Natural killer cell (primary cell): ENCODE data around the gene SEC16A. TPM values are rescaled to one million over a fixed set of nuclear protein-coding genes. Genes with fewer than 3 reads are reported as not detected.

Experiments used
- ATAC-seq, 3 donors: fragments of 150-1000 bp in 2 of 3; fragments of 200-7000 bp in 1 of 3; cut with Tn5 transposase; 1 replicate in 1 of 3; 2 replicates in 2 of 3; pipeline ENCODE4 v1.10.0; 2021; ENCODE audit warnings: mild to moderate bottlenecking in 2 of 3, moderate library complexity in 2 of 3
- DNase-seq, 2 donors: peaks; one replicate each; pipeline versions ENCODE4 v3.0.0 to v3.0.0-alpha.2; 2013 to 2021; ENCODE audit warnings: mixed read lengths in 1 of 2
- H3K27ac ChIP-seq: one replicate; pipeline ENCODE4 v1.5.1; 2013; ENCODE audit warnings: mild to moderate bottlenecking, low read length
- H3K27me3 ChIP-seq: one replicate; pipeline ENCODE4 v1.6.1; 2013; ENCODE audit warnings: low read length; ENCODE audit not compliant: control insufficient read depth, insufficient read depth
- H3K36me3 ChIP-seq: one replicate; pipeline ENCODE4 v1.6.1; 2013; ENCODE audit warnings: low read length; ENCODE audit not compliant: control insufficient read depth, insufficient read depth
- H3K4me1 ChIP-seq: one replicate; pipeline ENCODE4 v1.6.1; 2013; ENCODE audit warnings: low read length; ENCODE audit not compliant: control insufficient read depth, insufficient read depth
- H3K4me3 ChIP-seq: one replicate; pipeline ENCODE4 v1.5.1; 2013; ENCODE audit warnings: low read length
- H3K9me3 ChIP-seq: one replicate; pipeline ENCODE4 v1.6.1; 2013; ENCODE audit warnings: low read length; ENCODE audit not compliant: control insufficient read depth, insufficient read depth
- H3K27ac Mint-ChIP-seq, 2 donors: one replicate each; pipeline ENCODE4 v1.8.0; 2022; ENCODE audit warnings: mild to moderate bottlenecking in 2 of 2, mixed read lengths in 2 of 2, moderate library complexity in 1 of 2
- H3K27me3 Mint-ChIP-seq, 2 donors: one replicate each; pipeline ENCODE4 v1.8.0; 2022; ENCODE audit warnings: low read depth in 2 of 2, mixed read lengths in 2 of 2
- H3K36me3 Mint-ChIP-seq: one replicate; pipeline ENCODE4 v1.8.0; 2022; ENCODE audit warnings: mixed read lengths
- H3K4me1 Mint-ChIP-seq, 2 donors: one replicate each; pipeline ENCODE4 v1.8.0; 2022; ENCODE audit warnings: mixed read lengths in 2 of 2
- H3K4me3 Mint-ChIP-seq: one replicate; pipeline ENCODE4 v1.8.0; 2022; ENCODE audit warnings: mild to moderate bottlenecking, moderate library complexity, mixed read lengths
- H3K9me3 Mint-ChIP-seq, 2 donors: one replicate each; pipeline ENCODE4 v1.8.0; 2022; ENCODE audit warnings: mixed read lengths in 2 of 2
- WGBS: methylation state at CpG from one replicate; pipeline ENCODE4 v1.1.7; 2013; ENCODE audit warnings: missing lambda C conversion rate; ENCODE audit not compliant: insufficient coverage; 5-methylcytosine and 5-hydroxymethylcytosine counted together
- intact Hi-C: fragments of 100-400 bp; cut with micrococcal nuclease; formaldehyde crosslinking; loops from one replicate; pipeline ENCODE4 v1.14.2; 2022
- total RNA-seq, 4 donors: library from RNA; stranded (reverse); fragments of 120-200 nt in 1 of 4; gene quantifications; one replicate each; pipeline versions ENCODE4 v1.2.3 to v1.2.4, GENCODE V29; 2013 to 2022
- TF ChIP-seq, protein P1 (sequence below): fragments of 200-600 bp; IDR thresholded peaks from one replicate; pipeline ENCODE4 v1.8.0; 2022; ENCODE audit warnings: antibody characterized with exemption

Gene SEC16A
- total RNA-seq, 3 donors from 2014 or later (not counting 1 experiment from before 2014, with no cell fraction given) = 84.3 to 89.0 (median 87.1) TPM

DNA sequence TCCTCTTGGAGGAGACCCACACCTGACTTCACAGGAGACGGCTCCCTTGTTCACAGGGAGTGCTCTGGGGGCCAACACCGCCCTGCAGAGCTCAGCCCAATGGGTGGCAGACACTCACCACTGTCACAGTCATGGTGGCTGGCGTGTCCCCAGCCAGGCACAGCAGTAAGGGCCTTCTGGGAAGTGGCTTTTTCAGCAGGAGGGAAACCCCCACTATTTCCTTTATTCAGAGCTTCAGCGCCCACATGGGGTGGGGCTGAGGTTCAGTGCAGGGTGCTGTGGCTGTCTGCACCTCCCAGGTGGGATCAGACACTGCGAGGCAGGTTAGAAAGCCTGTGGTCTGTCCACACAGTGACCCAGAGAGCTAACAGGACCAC is 79.3 kb downstream of the SEC16A start:
- H3K4me1 Mint-ChIP-seq = peaks cover 24 to 32% of the 10 kb centered on the region in 2 donors
- peak overlapping the region; percentile 64 for H3K27ac ChIP-seq
- DNase-seq = peak in 1 of 2 donors; percentile 92
- H3K4me3 ChIP-seq = no peak overlapping the region
- H3K36me3 Mint-ChIP-seq = no peaks in the 10 kb centered on the region
- H3K36me3 ChIP-seq = peaks cover 23% of the 10 kb centered on the region
- H3K27ac Mint-ChIP-seq = no peak overlapping the region
- no peaks in the 10 kb centered on the region for H3K9me3 ChIP-seq
- peaks cover 57% of the 10 kb centered on the region for H3K4me1 ChIP-seq
- H3K9me3 Mint-ChIP-seq = no peaks in the 10 kb centered on the region
- WGBS = 8% methylated on average over 5 of the region's 5 CpGs
- H3K4me3 Mint-ChIP-seq = no peak overlapping the region
- H3K27me3 ChIP-seq = no peaks in the 10 kb centered on the region
- intact Hi-C loops = loop anchor here (10.0 kb wide), 1 partner anchor 89 kb away; no protein-coding TSS in a partner anchor
- TF ChIP-seq, protein P1, sequence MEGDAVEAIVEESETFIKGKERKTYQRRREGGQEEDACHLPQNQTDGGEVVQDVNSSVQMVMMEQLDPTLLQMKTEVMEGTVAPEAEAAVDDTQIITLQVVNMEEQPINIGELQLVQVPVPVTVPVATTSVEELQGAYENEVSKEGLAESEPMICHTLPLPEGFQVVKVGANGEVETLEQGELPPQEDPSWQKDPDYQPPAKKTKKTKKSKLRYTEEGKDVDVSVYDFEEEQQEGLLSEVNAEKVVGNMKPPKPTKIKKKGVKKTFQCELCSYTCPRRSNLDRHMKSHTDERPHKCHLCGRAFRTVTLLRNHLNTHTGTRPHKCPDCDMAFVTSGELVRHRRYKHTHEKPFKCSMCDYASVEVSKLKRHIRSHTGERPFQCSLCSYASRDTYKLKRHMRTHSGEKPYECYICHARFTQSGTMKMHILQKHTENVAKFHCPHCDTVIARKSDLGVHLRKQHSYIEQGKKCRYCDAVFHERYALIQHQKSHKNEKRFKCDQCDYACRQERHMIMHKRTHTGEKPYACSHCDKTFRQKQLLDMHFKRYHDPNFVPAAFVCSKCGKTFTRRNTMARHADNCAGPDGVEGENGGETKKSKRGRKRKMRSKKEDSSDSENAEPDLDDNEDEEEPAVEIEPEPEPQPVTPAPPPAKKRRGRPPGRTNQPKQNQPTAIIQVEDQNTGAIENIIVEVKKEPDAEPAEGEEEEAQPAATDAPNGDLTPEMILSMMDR = no peak
- peak; percentile 39 to 70 (median 54) for ATAC-seq
- no peaks in the 10 kb centered on the region for H3K27me3 Mint-ChIP-seq

DNA sequence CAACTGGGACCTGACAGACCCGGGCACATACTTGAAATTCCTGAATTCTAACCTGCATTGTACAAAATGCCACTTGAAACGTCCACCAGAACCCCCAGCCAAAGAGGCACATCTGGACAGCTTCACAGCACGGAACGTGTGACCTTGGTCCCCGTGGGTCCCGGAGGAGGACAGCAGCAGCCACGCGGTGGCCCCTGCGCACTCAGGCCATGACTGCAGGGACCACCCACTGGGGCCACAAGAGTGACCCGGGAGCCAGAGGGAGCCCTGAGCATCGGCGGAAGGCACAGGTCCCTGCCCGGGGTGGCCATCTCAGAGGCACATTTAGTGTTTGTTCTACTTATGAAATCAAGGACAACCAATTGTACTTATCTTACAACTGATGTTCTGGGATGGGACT is 80.8 kb downstream of the SEC16A start:
- H3K9me3 ChIP-seq = no peaks in the 10 kb centered on the region
- Mint-ChIP-seq H3K27me3 (no peaks in the 10 kb centered on the region), H3K27ac (no peak overlapping the region), H3K4me3 (no peak overlapping the region), H3K9me3 (no peaks in the 10 kb centered on the region), H3K4me1 (peaks cover 23 to 30% of the 10 kb centered on the region in 2 donors), H3K36me3 (no peaks in the 10 kb centered on the region)
- WGBS = 96% methylated on average over 13 of the region's 13 CpGs
- DNase-seq (no peak), ATAC-seq (no peak)
- intact Hi-C loops = loop anchor here (10.0 kb wide), 1 partner anchor 87 kb away; no protein-coding TSS in a partner anchor
- TF ChIP-seq, protein P1 = no peak
- H3K36me3 ChIP-seq = peaks cover 20% of the 10 kb centered on the region
- no peak overlapping the region for H3K27ac ChIP-seq
- H3K4me3 ChIP-seq = no peak overlapping the region
- H3K4me1 ChIP-seq = peaks cover 63% of the 10 kb centered on the region
- no peaks in the 10 kb centered on the region for H3K27me3 ChIP-seq

DNA sequence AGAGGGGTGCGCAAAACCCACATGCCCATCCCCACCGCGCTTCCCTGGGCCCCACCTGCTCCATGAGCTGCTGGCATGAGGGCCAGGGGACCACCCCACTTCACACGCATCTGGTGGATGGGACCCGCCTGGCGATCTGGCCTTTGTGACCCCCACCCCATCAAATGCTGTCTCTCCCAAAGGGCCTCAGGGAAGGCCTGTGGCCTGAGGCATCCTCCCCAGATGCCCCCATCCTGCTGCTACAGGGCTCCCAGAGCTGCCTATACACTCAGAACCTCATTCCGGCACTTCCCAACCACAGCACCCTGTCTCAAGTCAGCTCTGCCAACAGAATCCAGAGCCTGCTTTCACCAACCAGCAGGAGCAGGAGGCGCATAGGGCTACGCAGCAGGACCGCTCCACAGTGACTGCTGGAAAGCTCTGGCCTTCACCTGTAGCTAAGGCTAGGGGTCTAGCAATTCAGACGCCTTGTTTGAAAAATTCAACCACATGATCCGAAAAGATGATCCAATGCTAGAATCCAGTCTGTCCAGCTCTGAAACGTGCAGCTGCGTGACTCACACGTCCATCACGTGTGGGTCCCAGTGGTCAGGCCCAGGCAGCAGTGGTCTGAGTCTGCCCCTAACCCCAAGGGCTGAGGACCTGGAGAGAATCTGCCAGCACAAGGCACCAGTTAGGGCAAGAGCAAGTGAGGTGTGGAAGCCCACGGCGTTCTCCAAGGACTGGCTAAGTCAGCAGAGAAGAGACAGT is 81.5 kb downstream of the SEC16A start:
- ATAC-seq (no peak), DNase-seq (no peak)
- TF ChIP-seq, protein P1 = no peak
- no peaks in the 10 kb centered on the region for H3K9me3 Mint-ChIP-seq
- Histone ChIP-seq H3K36me3 (peaks cover 16% of the 10 kb centered on the region), H3K9me3 (no peaks in the 10 kb centered on the region), H3K4me1 (peaks cover 63% of the 10 kb centered on the region), H3K4me3 (no peak overlapping the region), H3K27ac (no peak overlapping the region), H3K27me3 (no peaks in the 10 kb centered on the region)
- peak overlapping the region; percentile 64 for H3K4me3 Mint-ChIP-seq
- no peaks in the 10 kb centered on the region for H3K36me3 Mint-ChIP-seq
- peaks cover 23 to 30% of the 10 kb centered on the region in 2 donors for H3K4me1 Mint-ChIP-seq
- intact Hi-C loops = loop anchor here (10.0 kb wide), 1 partner anchor 87 kb away; no protein-coding TSS in a partner anchor
- H3K27me3 Mint-ChIP-seq = no peaks in the 10 kb centered on the region
- peak overlapping the region in 1 of 2 donors; percentile 52 for H3K27ac Mint-ChIP-seq
- WGBS = 95% methylated on average over 18 of the region's 18 CpGs
